HepG2 (cell line): ENCODE data around the gene SNAP23. TPM values are rescaled to one million over a fixed set of nuclear protein-coding genes. Genes with fewer than 3 reads are reported as not detected.

ENCODE experiments used
- HNF4A ChIP-seq: sonication (generic); formaldehyde crosslinking; IDR thresholded peaks from 2 replicates; pipeline ENCODE4 v1.4.0; 2020; ENCODE audit warnings: missing genetic modification reagents
- HOXA5 ChIP-seq: sonication (generic); formaldehyde crosslinking; IDR thresholded peaks from 2 replicates; pipeline ENCODE4 v1.4.0; 2020; ENCODE audit warnings: missing genetic modification reagents
- MYC ChIP-seq: sonication (generic); formaldehyde crosslinking; IDR thresholded peaks from 2 replicates; pipeline ENCODE4 v1.9.0; 2021; ENCODE audit warnings: missing genetic modification reagents, borderline replicate concordance
- POLR2A ChIP-seq, 2 experiments: IDR thresholded peaks; 2 replicates each; pipeline ENCODE4 v1.6.1; 2011; ENCODE audit warnings: low read depth in 2 of 2, low read length in 2 of 2, mild to moderate bottlenecking in 1 of 2, moderate library complexity in 1 of 2; ENCODE audit not compliant: insufficient read depth in 1 of 2
- RAD51 ChIP-seq: fragments of 450-650 bp; IDR thresholded peaks from 2 replicates; pipeline ENCODE4 v1.6.1; 2016; ENCODE audit warnings: borderline replicate concordance
- RORA ChIP-seq: sonication (generic); formaldehyde crosslinking; IDR thresholded peaks from 2 replicates; pipeline ENCODE4 v1.5.0; 2020; ENCODE audit warnings: mild to moderate bottlenecking, missing genetic modification reagents, moderate library complexity
- TBL1XR1 ChIP-seq: fragments of 150-350 bp; IDR thresholded peaks from 2 replicates; pipeline ENCODE4 v1.6.1; 2014; ENCODE audit warnings: borderline replicate concordance, low read length; ENCODE audit not compliant: partially characterized antibody
- ZNF354B ChIP-seq: sonication (generic); formaldehyde crosslinking; IDR thresholded peaks from 2 replicates; pipeline ENCODE4 v1.8.0; 2022; ENCODE audit warnings: mild to moderate bottlenecking, missing genetic modification reagents
- polyA plus RNA-seq, 8 experiments: library from polyadenylated mRNA; depleted of rRNA in 3 of 8; stranded (reverse) in 7 of 8; unstranded in 1 of 8; fragments of >200 nt; fragmentation: Illumina TruSeq in 4 of 8; extraction: Trizol in 4 of 8; gene quantifications; 2 replicates each; pipeline versions ENCODE4 v1.2.1 to v1.2.3, GENCODE V29; 2011 to 2016; ENCODE audit warnings: low read depth in 4 of 8, missing spikeins in 1 of 8, mixed read lengths in 1 of 8; ENCODE audit not compliant: insufficient read depth in 1 of 8
- total RNA-seq, 5 experiments: library from RNA; depleted of rRNA; stranded (reverse); fragments of >200 nt; fragmentation: Illumina TruSeq; extraction: Trizol; gene quantifications; 2 replicates each; pipeline ENCODE4 v1.2.3, GENCODE V29; 2016; ENCODE audit warnings: low read depth in 1 of 5
- TF ChIP-seq, protein P1 (sequence below): sonication (generic); formaldehyde crosslinking; IDR thresholded peaks from 2 replicates; pipeline ENCODE4 v1.5.1; 2020; ENCODE audit warnings: mild to moderate bottlenecking, missing genetic modification reagents, moderate library complexity
- TF ChIP-seq, protein P2 (sequence below): sonication (generic); formaldehyde crosslinking; conservative IDR thresholded peaks from 2 replicates; pipeline ENCODE4 v1.4.0; 2020; ENCODE audit warnings: missing genetic modification reagents
- TF ChIP-seq, protein P3 (sequence below): sonication (generic); formaldehyde crosslinking; IDR thresholded peaks from 2 replicates; pipeline ENCODE4 v1.8.0; 2022; ENCODE audit warnings: missing genetic modification reagents, mild to moderate bottlenecking, inconsistent platforms, borderline replicate concordance
- TF ChIP-seq, protein P4 (sequence below): sonication (generic); formaldehyde crosslinking; IDR thresholded peaks from 2 replicates; pipeline ENCODE4 v1.5.0; 2020; ENCODE audit warnings: missing genetic modification reagents
- TF ChIP-seq, protein P5 (sequence below): sonication (generic); formaldehyde crosslinking; conservative IDR thresholded peaks from 2 replicates; pipeline ENCODE4 v1.4.0; 2020; ENCODE audit warnings: mild to moderate bottlenecking, missing genetic modification reagents, moderate library complexity
- TF ChIP-seq, protein P6 (sequence below): IDR thresholded peaks from 2 replicates; pipeline ENCODE4 v1.6.1; 2016; ENCODE audit warnings: low read depth, borderline replicate concordance

Gene SNAP23
- total and polyA plus RNA-seq, 2 of the 13 experiments (the other 11 are each of a cell fraction or from before 2014, with no cell fraction given): 37.0 to 101 TPM

DNA sequence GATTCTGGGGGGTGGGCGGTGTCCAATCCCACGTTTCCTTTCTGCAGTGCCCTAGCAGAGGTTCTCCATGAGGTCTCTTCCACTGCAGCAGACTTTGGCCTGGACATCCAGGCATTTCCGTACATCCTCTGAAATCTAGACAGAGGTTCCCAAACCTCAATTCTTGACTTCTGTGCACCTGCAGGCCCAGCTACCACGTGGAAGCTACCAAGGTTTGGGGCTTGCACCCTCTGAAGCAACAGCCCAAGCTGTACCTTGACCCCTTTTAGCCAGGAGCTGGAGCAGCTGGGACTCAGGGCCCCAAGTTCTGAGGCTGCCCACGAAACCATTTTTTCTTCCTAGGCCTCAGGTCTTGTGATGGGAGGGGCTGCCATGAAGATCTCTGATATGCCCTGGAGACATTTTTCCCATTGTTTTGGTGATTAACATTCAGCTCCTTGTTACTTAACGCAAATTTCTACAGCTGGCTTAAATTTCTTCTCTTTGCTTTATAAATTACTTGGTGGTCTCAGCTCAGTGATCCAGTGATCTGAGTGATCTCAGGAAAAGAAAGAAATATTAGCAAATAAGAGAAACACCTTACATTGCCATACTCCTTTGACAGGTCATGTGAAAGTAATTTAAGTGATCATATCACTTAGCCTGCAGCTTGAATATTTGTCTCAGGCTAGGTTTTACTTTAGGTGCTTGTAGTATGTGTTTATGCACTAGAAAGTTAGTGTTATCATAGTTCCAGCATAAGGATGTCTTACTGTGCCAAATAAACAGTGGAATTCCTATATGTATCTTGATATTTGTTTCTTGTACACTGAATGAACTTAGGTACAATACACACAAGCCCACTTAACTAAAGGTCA, 3.0 kb downstream of the SNAP23 start (continued):
- TF ChIP-seq, protein P1, sequence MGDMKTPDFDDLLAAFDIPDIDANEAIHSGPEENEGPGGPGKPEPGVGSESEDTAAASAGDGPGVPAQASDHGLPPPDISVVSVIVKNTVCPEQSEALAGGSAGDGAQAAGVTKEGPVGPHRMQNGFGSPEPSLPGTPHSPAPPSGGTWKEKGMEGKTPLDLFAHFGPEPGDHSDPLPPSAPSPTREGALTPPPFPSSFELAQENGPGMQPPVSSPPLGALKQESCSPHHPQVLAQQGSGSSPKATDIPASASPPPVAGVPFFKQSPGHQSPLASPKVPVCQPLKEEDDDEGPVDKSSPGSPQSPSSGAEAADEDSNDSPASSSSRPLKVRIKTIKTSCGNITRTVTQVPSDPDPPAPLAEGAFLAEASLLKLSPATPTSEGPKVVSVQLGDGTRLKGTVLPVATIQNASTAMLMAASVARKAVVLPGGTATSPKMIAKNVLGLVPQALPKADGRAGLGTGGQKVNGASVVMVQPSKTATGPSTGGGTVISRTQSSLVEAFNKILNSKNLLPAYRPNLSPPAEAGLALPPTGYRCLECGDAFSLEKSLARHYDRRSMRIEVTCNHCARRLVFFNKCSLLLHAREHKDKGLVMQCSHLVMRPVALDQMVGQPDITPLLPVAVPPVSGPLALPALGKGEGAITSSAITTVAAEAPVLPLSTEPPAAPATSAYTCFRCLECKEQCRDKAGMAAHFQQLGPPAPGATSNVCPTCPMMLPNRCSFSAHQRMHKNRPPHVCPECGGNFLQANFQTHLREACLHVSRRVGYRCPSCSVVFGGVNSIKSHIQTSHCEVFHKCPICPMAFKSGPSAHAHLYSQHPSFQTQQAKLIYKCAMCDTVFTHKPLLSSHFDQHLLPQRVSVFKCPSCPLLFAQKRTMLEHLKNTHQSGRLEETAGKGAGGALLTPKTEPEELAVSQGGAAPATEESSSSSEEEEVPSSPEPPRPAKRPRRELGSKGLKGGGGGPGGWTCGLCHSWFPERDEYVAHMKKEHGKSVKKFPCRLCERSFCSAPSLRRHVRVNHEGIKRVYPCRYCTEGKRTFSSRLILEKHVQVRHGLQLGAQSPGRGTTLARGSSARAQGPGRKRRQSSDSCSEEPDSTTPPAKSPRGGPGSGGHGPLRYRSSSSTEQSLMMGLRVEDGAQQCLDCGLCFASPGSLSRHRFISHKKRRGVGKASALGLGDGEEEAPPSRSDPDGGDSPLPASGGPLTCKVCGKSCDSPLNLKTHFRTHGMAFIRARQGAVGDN (CRISPR knock-in tag): peak; percentile 52
- TF ChIP-seq ZNF354B (CRISPR knock-in tag) (no peak), TBL1XR1 (no peak), POLR2A (IDR thresholded peaks at IDR 0.05; ENCODE audit: insufficient read depth in 1 of 2, low read depth in 2 of 2, low read length in 2 of 2) (no peak), HNF4A (CRISPR knock-in tag) (peak; percentile 47), HOXA5 (CRISPR knock-in tag) (no peak), RORA (CRISPR knock-in tag) (no peak), MYC (CRISPR knock-in tag) (peak; percentile 24; the same call in 1 of the 2 replicates), RAD51 (no peak)
- TF ChIP-seq, protein P2, sequence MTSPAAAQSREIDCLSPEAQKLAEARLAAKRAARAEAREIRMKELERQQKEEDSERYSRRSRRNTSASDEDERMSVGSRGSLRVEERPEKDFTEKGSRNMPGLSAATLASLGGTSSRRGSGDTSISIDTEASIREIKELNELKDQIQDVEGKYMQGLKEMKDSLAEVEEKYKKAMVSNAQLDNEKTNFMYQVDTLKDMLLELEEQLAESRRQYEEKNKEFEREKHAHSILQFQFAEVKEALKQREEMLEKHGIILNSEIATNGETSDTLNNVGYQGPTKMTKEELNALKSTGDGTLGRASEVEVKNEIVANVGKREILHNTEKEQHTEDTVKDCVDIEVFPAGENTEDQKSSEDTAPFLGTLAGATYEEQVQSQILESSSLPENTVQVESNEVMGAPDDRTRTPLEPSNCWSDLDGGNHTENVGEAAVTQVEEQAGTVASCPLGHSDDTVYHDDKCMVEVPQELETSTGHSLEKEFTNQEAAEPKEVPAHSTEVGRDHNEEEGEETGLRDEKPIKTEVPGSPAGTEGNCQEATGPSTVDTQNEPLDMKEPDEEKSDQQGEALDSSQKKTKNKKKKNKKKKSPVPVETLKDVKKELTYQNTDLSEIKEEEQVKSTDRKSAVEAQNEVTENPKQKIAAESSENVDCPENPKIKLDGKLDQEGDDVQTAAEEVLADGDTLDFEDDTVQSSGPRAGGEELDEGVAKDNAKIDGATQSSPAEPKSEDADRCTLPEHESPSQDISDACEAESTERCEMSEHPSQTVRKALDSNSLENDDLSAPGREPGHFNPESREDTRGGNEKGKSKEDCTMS (CRISPR knock-in tag): no peak
- TF ChIP-seq, protein P3, sequence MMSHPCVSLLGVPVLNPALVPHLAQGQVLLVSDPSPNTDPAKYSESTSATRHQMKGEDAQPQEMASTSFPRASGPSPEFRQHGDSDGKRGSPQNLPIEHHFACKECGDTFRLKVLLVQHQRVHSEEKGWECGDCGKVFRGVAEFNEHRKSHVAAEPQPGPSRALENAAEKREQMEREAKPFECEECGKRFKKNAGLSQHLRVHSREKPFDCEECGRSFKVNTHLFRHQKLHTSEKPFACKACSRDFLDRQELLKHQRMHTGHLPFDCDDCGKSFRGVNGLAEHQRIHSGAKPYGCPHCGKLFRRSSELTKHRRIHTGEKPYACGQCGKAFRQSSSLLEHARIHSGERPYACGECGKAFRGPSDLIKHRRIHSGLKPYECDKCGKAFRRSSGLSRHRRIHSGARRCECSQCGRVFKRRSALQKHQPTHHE (CRISPR knock-in tag): no peak
- TF ChIP-seq, protein P4, sequence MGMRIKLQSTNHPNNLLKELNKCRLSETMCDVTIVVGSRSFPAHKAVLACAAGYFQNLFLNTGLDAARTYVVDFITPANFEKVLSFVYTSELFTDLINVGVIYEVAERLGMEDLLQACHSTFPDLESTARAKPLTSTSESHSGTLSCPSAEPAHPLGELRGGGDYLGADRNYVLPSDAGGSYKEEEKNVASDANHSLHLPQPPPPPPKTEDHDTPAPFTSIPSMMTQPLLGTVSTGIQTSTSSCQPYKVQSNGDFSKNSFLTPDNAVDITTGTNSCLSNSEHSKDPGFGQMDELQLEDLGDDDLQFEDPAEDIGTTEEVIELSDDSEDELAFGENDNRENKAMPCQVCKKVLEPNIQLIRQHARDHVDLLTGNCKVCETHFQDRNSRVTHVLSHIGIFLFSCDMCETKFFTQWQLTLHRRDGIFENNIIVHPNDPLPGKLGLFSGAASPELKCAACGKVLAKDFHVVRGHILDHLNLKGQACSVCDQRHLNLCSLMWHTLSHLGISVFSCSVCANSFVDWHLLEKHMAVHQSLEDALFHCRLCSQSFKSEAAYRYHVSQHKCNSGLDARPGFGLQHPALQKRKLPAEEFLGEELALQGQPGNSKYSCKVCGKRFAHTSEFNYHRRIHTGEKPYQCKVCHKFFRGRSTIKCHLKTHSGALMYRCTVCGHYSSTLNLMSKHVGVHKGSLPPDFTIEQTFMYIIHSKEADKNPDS (CRISPR knock-in tag): no peak
- TF ChIP-seq, protein P5, sequence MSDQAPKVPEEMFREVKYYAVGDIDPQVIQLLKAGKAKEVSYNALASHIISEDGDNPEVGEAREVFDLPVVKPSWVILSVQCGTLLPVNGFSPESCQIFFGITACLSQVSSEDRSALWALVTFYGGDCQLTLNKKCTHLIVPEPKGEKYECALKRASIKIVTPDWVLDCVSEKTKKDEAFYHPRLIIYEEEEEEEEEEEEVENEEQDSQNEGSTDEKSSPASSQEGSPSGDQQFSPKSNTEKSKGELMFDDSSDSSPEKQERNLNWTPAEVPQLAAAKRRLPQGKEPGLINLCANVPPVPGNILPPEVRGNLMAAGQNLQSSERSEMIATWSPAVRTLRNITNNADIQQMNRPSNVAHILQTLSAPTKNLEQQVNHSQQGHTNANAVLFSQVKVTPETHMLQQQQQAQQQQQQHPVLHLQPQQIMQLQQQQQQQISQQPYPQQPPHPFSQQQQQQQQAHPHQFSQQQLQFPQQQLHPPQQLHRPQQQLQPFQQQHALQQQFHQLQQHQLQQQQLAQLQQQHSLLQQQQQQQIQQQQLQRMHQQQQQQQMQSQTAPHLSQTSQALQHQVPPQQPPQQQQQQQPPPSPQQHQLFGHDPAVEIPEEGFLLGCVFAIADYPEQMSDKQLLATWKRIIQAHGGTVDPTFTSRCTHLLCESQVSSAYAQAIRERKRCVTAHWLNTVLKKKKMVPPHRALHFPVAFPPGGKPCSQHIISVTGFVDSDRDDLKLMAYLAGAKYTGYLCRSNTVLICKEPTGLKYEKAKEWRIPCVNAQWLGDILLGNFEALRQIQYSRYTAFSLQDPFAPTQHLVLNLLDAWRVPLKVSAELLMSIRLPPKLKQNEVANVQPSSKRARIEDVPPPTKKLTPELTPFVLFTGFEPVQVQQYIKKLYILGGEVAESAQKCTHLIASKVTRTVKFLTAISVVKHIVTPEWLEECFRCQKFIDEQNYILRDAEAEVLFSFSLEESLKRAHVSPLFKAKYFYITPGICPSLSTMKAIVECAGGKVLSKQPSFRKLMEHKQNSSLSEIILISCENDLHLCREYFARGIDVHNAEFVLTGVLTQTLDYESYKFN (CRISPR knock-in tag): 0 out of 2 replicates have a peak, but pooled peaks have one; percentile 9
- TF ChIP-seq, protein P6, sequence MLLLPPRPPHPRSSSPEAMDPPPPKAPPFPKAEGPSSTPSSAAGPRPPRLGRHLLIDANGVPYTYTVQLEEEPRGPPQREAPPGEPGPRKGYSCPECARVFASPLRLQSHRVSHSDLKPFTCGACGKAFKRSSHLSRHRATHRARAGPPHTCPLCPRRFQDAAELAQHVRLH: no peak
